HepG2 (cell line): ENCODE results near the gene YY1. TPM values are rescaled to one million over a fixed set of nuclear protein-coding genes. Genes with fewer than 3 reads are reported as not detected.

Source experiments
- ESRRA ChIP-seq: sonication (generic); formaldehyde crosslinking; IDR thresholded peaks from 2 replicates; pipeline ENCODE4 v1.5.1; 2020; ENCODE audit warnings: mild to moderate bottlenecking, low read depth, missing genetic modification reagents
- HNF4A ChIP-seq: sonication (generic); formaldehyde crosslinking; IDR thresholded peaks from 2 replicates; pipeline ENCODE4 v1.4.0; 2020; ENCODE audit warnings: missing genetic modification reagents
- HNF4G ChIP-seq, 2 experiments: sonication (generic) in 1 of 2; formaldehyde crosslinking in 1 of 2; IDR thresholded peaks; 2 replicates each; pipeline versions ENCODE4 v1.4.0 to v1.6.1; 2011 to 2020; ENCODE audit warnings: borderline replicate concordance in 2 of 2, low read depth in 2 of 2, mild to moderate bottlenecking in 2 of 2, low read length in 1 of 2, missing genetic modification reagents in 1 of 2, moderate library complexity in 1 of 2
- MAZ ChIP-seq, 2 experiments: sonication (generic) in 1 of 2; formaldehyde crosslinking in 1 of 2; IDR thresholded peaks; 2 replicates each; pipeline versions ENCODE4 v1.5.0 to v1.6.1; 2012 to 2020; ENCODE audit warnings: low read depth in 2 of 2, mild to moderate bottlenecking in 2 of 2, borderline replicate concordance in 1 of 2, improper control_type of control experiment in 1 of 2, low read length in 1 of 2, missing genetic modification reagents in 1 of 2, moderate library complexity in 1 of 2
- MBD4 ChIP-seq: IDR thresholded peaks from 2 replicates; pipeline ENCODE4 v1.6.1; 2012; ENCODE audit warnings: low read length, inconsistent platforms, borderline replicate concordance
- MEIS1 ChIP-seq: sonication (generic); formaldehyde crosslinking; IDR thresholded peaks from 2 replicates; pipeline ENCODE4 v1.9.0; 2021; ENCODE audit warnings: mild to moderate bottlenecking, missing genetic modification reagents, moderate library complexity, borderline replicate concordance
- POLR2G ChIP-seq: fragments of 200-400 bp; formaldehyde crosslinking; IDR thresholded peaks from 2 replicates; pipeline ENCODE4 v1.6.1; 2018; ENCODE audit warnings: mild to moderate bottlenecking, low read depth, low read length, moderate library complexity
- RARA ChIP-seq: IDR thresholded peaks from 2 replicates; pipeline ENCODE4 v1.6.1; 2016; ENCODE audit warnings: missing genetic modification reagents, missing compliant biosample characterization
- ZMYM4 ChIP-seq: sonication (generic); formaldehyde crosslinking; IDR thresholded peaks from 2 replicates; pipeline ENCODE4 v1.8.1; 2023; ENCODE audit warnings: mild to moderate bottlenecking, missing genetic modification reagents
- ZNF292 ChIP-seq: sonication (generic); formaldehyde crosslinking; IDR thresholded peaks from 2 replicates; pipeline ENCODE4 v1.8.1; 2022; ENCODE audit warnings: mild to moderate bottlenecking, low read depth, missing genetic modification reagents, borderline replicate concordance
- polyA plus RNA-seq, 8 experiments: library from polyadenylated mRNA; depleted of rRNA in 3 of 8; stranded (reverse) in 7 of 8; unstranded in 1 of 8; fragments of >200 nt; fragmentation: Illumina TruSeq in 4 of 8; extraction: Trizol in 4 of 8; gene quantifications; 2 replicates each; pipeline versions ENCODE4 v1.2.1 to v1.2.3, GENCODE V29; 2011 to 2016; ENCODE audit warnings: low read depth in 4 of 8, missing spikeins in 1 of 8, mixed read lengths in 1 of 8; ENCODE audit not compliant: insufficient read depth in 1 of 8
- total RNA-seq, 5 experiments: library from RNA; depleted of rRNA; stranded (reverse); fragments of >200 nt; fragmentation: Illumina TruSeq; extraction: Trizol; gene quantifications; 2 replicates each; pipeline ENCODE4 v1.2.3, GENCODE V29; 2016; ENCODE audit warnings: low read depth in 1 of 5
- TF ChIP-seq, protein P1 (sequence below): sonication (generic); formaldehyde crosslinking; IDR thresholded peaks from 2 replicates; pipeline ENCODE4 v1.4.0; 2020; ENCODE audit warnings: missing genetic modification reagents
- TF ChIP-seq, protein P2 (sequence below), 2 experiments: sonication (generic) in 1 of 2; formaldehyde crosslinking in 1 of 2; IDR thresholded peaks; 2 replicates each; pipeline versions ENCODE4 v1.6.1 to v1.9.0; 2014 to 2022; ENCODE audit warnings: antibody characterized with exemption in 1 of 2, borderline replicate concordance in 1 of 2, inconsistent platforms in 1 of 2, low read depth in 1 of 2, missing genetic modification reagents in 1 of 2
- TF ChIP-seq, protein P3 (sequence below): fragments of 450-650 bp; IDR thresholded peaks from 2 replicates; pipeline ENCODE4 v1.6.1; 2017
- TF ChIP-seq, protein P4 (sequence below): IDR thresholded peaks from 2 replicates; pipeline ENCODE4 v1.6.1; 2016; ENCODE audit warnings: low read depth, control low read depth

YY1 gene
- total and polyA plus RNA-seq, 2 of the 13 experiments (the other 11 are each of a cell fraction or from before 2014, with no cell fraction given) = 29.4 to 68.1 TPM

DNA sequence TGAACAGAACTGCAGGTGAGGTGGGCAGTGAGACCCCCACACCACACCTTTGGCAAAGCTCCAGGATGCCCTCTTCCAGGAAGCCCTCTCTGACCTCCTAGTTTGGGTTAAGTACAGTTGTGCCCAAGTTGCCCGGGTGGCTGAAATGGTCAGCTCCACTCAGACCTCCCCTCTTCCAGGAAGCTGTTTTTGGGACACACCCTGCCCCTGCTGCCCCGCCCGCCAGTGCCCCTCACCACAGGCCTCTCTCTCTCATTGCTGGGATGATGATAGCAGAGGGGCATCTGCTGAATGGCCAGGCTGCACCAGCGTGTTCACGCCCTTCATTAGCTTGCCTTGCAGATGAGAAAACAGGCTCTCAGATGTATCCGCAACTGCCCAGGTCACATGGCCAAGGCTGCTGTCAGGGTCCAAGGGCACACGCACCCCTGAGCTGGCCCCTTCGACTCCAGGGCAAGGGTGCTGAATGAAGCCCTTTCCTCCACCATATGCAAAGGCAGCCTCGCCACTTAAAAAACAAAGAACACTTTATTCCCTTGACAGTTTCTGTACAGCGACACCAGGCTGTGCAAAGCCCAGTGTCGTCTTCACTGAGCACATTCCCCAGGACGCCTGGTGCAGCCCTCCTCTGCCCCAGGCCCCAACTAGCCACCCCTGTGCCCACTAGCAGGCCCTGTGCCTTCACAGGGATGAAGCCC, 51.8 kb downstream of the YY1 start (continued):
- TF ChIP-seq, protein P1, sequence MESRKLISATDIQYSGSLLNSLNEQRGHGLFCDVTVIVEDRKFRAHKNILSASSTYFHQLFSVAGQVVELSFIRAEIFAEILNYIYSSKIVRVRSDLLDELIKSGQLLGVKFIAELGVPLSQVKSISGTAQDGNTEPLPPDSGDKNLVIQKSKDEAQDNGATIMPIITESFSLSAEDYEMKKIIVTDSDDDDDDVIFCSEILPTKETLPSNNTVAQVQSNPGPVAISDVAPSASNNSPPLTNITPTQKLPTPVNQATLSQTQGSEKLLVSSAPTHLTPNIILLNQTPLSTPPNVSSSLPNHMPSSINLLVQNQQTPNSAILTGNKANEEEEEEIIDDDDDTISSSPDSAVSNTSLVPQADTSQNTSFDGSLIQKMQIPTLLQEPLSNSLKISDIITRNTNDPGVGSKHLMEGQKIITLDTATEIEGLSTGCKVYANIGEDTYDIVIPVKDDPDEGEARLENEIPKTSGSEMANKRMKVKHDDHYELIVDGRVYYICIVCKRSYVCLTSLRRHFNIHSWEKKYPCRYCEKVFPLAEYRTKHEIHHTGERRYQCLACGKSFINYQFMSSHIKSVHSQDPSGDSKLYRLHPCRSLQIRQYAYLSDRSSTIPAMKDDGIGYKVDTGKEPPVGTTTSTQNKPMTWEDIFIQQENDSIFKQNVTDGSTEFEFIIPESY (CRISPR knock-in tag) = peak; percentile 54; the same call in 1 of the 2 replicates
- TF ChIP-seq MBD4 = no peak
- peak; percentile 83 for TF ChIP-seq ZNF292 (CRISPR knock-in tag)
- TF ChIP-seq ZMYM4 = peak; percentile 60; the same call in 1 of the 2 replicates
- TF ChIP-seq ESRRA = peak; percentile 84
- TF ChIP-seq HNF4G (IDR thresholded peaks at IDR 0.05; ENCODE audit: borderline replicate concordance, low read depth, low read length) = peak; percentile 94
- peak; percentile 66; the same call in 1 of the 2 replicates for TF ChIP-seq HNF4G (CRISPR knock-in tag; IDR thresholded peaks at IDR 0.05; ENCODE audit: borderline replicate concordance, low read depth)
- TF ChIP-seq, protein P2, sequence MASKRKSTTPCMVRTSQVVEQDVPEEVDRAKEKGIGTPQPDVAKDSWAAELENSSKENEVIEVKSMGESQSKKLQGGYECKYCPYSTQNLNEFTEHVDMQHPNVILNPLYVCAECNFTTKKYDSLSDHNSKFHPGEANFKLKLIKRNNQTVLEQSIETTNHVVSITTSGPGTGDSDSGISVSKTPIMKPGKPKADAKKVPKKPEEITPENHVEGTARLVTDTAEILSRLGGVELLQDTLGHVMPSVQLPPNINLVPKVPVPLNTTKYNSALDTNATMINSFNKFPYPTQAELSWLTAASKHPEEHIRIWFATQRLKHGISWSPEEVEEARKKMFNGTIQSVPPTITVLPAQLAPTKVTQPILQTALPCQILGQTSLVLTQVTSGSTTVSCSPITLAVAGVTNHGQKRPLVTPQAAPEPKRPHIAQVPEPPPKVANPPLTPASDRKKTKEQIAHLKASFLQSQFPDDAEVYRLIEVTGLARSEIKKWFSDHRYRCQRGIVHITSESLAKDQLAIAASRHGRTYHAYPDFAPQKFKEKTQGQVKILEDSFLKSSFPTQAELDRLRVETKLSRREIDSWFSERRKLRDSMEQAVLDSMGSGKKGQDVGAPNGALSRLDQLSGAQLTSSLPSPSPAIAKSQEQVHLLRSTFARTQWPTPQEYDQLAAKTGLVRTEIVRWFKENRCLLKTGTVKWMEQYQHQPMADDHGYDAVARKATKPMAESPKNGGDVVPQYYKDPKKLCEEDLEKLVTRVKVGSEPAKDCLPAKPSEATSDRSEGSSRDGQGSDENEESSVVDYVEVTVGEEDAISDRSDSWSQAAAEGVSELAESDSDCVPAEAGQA (IDR thresholded peaks at IDR 0.05; ENCODE audit: low read depth) = peak; percentile 56; the same call in 1 of the 2 replicates
- TF ChIP-seq, protein P2 (CRISPR knock-in tag; IDR thresholded peaks at IDR 0.05; ENCODE audit: borderline replicate concordance) = no peak
- TF ChIP-seq MAZ (IDR thresholded peaks at IDR 0.05; ENCODE audit: borderline replicate concordance, low read depth, low read length) = 0 out of 2 replicates have a peak, but pooled peaks have one; percentile 42
- TF ChIP-seq MAZ (CRISPR knock-in tag; IDR thresholded peaks at IDR 0.05; ENCODE audit: low read depth) = no peak
- TF ChIP-seq HNF4A = peak; percentile 98
- TF ChIP-seq MEIS1 (CRISPR knock-in tag) = 0 out of 2 replicates have a peak, but pooled peaks have one; percentile 61
- TF ChIP-seq POLR2G = peak; percentile 23; the same call in 1 of the 2 replicates
- TF ChIP-seq, protein P3, sequence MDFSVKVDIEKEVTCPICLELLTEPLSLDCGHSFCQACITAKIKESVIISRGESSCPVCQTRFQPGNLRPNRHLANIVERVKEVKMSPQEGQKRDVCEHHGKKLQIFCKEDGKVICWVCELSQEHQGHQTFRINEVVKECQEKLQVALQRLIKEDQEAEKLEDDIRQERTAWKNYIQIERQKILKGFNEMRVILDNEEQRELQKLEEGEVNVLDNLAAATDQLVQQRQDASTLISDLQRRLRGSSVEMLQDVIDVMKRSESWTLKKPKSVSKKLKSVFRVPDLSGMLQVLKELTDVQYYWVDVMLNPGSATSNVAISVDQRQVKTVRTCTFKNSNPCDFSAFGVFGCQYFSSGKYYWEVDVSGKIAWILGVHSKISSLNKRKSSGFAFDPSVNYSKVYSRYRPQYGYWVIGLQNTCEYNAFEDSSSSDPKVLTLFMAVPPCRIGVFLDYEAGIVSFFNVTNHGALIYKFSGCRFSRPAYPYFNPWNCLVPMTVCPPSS = no peak
- peak; percentile 86 for TF ChIP-seq RARA (CRISPR knock-in tag)
- TF ChIP-seq, protein P4, sequence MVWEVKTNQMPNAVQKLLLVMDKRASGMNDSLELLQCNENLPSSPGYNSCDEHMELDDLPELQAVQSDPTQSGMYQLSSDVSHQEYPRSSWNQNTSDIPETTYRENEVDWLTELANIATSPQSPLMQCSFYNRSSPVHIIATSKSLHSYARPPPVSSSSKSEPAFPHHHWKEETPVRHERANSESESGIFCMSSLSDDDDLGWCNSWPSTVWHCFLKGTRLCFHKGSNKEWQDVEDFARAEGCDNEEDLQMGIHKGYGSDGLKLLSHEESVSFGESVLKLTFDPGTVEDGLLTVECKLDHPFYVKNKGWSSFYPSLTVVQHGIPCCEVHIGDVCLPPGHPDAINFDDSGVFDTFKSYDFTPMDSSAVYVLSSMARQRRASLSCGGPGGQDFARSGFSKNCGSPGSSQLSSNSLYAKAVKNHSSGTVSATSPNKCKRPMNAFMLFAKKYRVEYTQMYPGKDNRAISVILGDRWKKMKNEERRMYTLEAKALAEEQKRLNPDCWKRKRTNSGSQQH (CRISPR knock-in tag) = 0 out of 2 replicates have a peak, but pooled peaks have one; percentile 33
